ENCODE results near the gene KRTAP10-11.
A peak's percentile ranks its signal among the peaks of the same experiment; 100 is the strongest.
"Not testable (repeated sequence)": the region's sequence is repeated elsewhere in the genome, so short reads cannot be mapped to it uniquely, and the experiment has no call there.

The KRTAP10-11 gene

GRCh38 chr21:44646366-44647221 lies at the start of gene KRTAP10-11:
Gene KRTAP10-11 (plus strand): TSS chr21:44646414. CDS start chr21:44646459, 45 bp downstream.
- H3K4me3 ChIP-seq; H3K9me3 ChIP-seq (ENCODE audit: low read depth, low read length); H3K36me3 ChIP-seq (ENCODE audit: insufficient read depth, low read length); DNase-seq (ENCODE audit: low read depth, low spot score); H3K9ac ChIP-seq (ENCODE audit: insufficient read length): not testable (repeated sequence)
- H3K27ac ChIP-seq = peak within 1 kb of the TSS; percentile 64; the same call in 1 of the 2 replicates

GRCh38 chr21:44598061-44598460 lies 48.2 kb upstream of the KRTAP10-11 start:
- TF ChIP-seq POLR2AphosphoS5 (IDR thresholded peaks at IDR 0.05; ENCODE audit: borderline replicate concordance, low read depth, low read length) (no peak), EZH2 (IDR thresholded peaks at IDR 0.05) (no peak), FOXP2 (optimal IDR thresholded peaks at IDR 0.05; ENCODE audit: control extremely low read depth, extremely low read length, insufficient read depth) (no peak)
- no peak overlapping the region for H3K4me3 ChIP-seq
- H3K9ac ChIP-seq (ENCODE audit: insufficient read length) = no peak overlapping the region
- no peak for DNase-seq (ENCODE audit: low read depth, low spot score)
- H3K27ac ChIP-seq = no peak overlapping the region
- no peaks in the 10 kb centered on the region for H3K36me3 ChIP-seq (ENCODE audit: insufficient read depth, low read length)
- no peaks in the 10 kb centered on the region for H3K9me3 ChIP-seq (ENCODE audit: low read depth, low read length)

- Histone ChIP-seq H3K36me3 (ENCODE audit: insufficient read depth, low read length) (peaks cover 8% of the 10 kb centered on the region), H3K4me3 (no peak overlapping the region), H3K27ac (no peak overlapping the region), H3K9me3 (ENCODE audit: low read depth, low read length) (no peaks in the 10 kb centered on the region), H3K9ac (ENCODE audit: insufficient read length) (no peak overlapping the region)
- TF ChIP-seq POLR2AphosphoS5 (IDR thresholded peaks at IDR 0.05; ENCODE audit: borderline replicate concordance, low read depth, low read length) = no peak
- no peak for DNase-seq (ENCODE audit: low read depth, low spot score)
Measured at GRCh38 chr21:44599264-44600029, 46.8 kb upstream of the KRTAP10-11 start.

DNA sequence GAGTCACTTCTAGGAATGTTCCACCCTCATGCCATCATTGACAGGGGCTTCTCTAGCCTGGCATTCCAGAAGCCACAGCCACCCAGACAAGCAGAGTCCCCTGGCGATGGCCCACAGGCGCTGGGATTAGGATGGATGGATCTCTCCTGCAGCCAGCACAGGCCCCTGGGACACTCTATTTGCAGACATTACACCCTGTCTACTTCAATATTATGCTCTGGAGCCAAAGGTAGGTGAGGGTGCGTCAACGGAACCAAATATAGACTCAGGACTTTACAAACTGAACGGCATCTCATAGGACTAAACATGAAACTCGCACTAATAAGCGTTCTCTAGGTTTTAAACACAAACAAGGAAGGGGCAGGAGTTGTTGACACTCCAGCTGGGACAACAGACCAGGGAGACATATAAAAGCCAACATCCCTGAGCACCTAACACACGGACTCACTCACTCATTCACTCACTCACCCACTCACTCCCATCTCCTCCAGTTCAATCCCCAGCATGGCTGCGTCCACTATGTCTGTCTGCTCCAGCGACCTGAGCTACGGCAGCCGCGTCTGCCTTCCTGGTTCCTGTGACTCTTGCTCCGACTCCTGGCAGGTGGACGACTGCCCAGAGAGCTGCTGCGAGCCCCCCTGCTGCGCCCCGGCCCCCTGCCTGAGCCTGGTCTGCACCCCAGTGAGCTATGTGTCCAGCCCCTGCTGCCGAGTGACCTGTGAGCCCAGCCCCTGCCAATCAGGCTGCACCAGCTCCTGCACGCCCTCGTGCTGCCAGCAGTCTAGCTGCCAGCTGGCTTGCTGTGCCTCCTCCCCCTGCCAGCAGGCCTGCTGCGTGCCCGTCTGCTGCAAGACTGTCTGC lies 45.9 kb upstream of the KRTAP10-11 start, which contains the start of gene KRTAP10-7:
TSS of gene KRTAP10-7 (plus strand) at position 480 of the 861 bp plus-strand sequence. CDS start at position 505, 25 bp downstream.
- not testable (repeated sequence) for H3K27ac ChIP-seq; H3K9me3 ChIP-seq (ENCODE audit: low read depth, low read length); DNase-seq (ENCODE audit: low read depth, low spot score); H3K9ac ChIP-seq (ENCODE audit: insufficient read length); H3K4me3 ChIP-seq
- H3K36me3 ChIP-seq (ENCODE audit: insufficient read depth, low read length) = peaks cover 13% of the 10 kb centered on the region

GRCh38 chr21:44601091-44601490 lies 45.1 kb upstream of the KRTAP10-11 start:
- peaks cover 17% of the 10 kb centered on the region for H3K36me3 ChIP-seq (ENCODE audit: insufficient read depth, low read length)
- H3K9ac ChIP-seq (ENCODE audit: insufficient read length); H3K27ac ChIP-seq; DNase-seq (ENCODE audit: low read depth, low spot score); H3K9me3 ChIP-seq (ENCODE audit: low read depth, low read length); H3K4me3 ChIP-seq: not testable (repeated sequence)

GRCh38 chr21:44601596-44602462 lies 44.4 kb upstream of the KRTAP10-11 start:
- no peak overlapping the region for H3K27ac ChIP-seq
- no peak for DNase-seq (ENCODE audit: low read depth, low spot score)

DNA sequence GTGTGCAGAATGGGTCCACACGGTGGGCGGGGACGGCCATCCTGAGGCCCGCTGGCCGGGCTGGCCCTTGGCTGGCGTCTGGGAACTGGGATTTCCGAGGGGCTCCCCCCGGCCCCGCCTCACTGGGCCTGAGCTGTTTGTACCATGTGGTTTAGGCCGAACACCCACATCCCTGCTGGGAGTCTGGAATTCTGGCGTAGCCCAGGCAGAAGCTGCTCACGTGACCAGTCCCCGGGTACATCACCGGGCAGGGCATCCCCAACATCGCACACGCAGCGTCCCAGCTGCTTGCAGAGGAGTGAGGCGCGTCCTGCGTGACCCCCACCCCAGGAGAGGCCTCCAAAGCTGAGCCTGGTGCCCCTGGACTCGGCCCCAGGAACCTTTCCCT lies 43.8 kb upstream of the KRTAP10-11 start:
- peaks cover 17% of the 10 kb centered on the region for H3K36me3 ChIP-seq (ENCODE audit: insufficient read depth, low read length)
- no peak for DNase-seq (ENCODE audit: low read depth, low spot score)
- TF ChIP-seq FOXP2 (optimal IDR thresholded peaks at IDR 0.05; ENCODE audit: control extremely low read depth, extremely low read length, insufficient read depth) (no peak), POLR2AphosphoS5 (IDR thresholded peaks at IDR 0.05; ENCODE audit: borderline replicate concordance, low read depth, low read length) (no peak)
- H3K27ac ChIP-seq = no peak overlapping the region
- no peaks in the 10 kb centered on the region for H3K9me3 ChIP-seq (ENCODE audit: low read depth, low read length)
- H3K4me3 ChIP-seq = no peak overlapping the region
- H3K9ac ChIP-seq (ENCODE audit: insufficient read length) = no peak overlapping the region

More at GRCh38 chr21:44601596-44602462, 44.4 kb upstream of the KRTAP10-11 start:
- Histone ChIP-seq H3K4me3 (no peak overlapping the region), H3K9me3 (ENCODE audit: low read depth, low read length) (no peaks in the 10 kb centered on the region), H3K9ac (ENCODE audit: insufficient read length) (no peak overlapping the region), H3K36me3 (ENCODE audit: insufficient read depth, low read length) (peaks cover 17% of the 10 kb centered on the region)
- TF ChIP-seq FOXP2 (optimal IDR thresholded peaks at IDR 0.05; ENCODE audit: control extremely low read depth, extremely low read length, insufficient read depth) = no peak
